GM23338 (cell line): Measurements from ENCODE around the gene DIAPH3. TPM values are rescaled to one million over a fixed set of nuclear protein-coding genes. Genes with fewer than 3 reads are reported as not detected.

Source experiments
- ATAC-seq: fragments of 200-7000 bp; cut with Tn5 transposase; 3 replicates; pipeline ENCODE4 v1.9.1; 2020
- DNase-seq: peaks from one replicate; pipeline ENCODE4 v3.0.0-alpha.2; 2015; ENCODE audit warnings: low spot score
- H2AFZ ChIP-seq: fragments of 200-600 bp; sonication (generic); 2 replicates; pipeline ENCODE4 v1.8.0; 2016; ENCODE audit warnings: antibody characterized with exemption, mild to moderate bottlenecking, moderate library complexity
- H3F3A ChIP-seq: fragments of 200-600 bp; sonication (generic); replicated peaks from 2 replicates; pipeline ENCODE4 v1.8.0; 2017; ENCODE audit warnings: antibody characterized with exemption, mixed run types, low read depth
- H3K27ac ChIP-seq: fragments of 200-600 bp; sonication (generic); 2 replicates; pipeline ENCODE4 v1.6.1; 2016; ENCODE audit warnings: low read depth
- H3K27me3 ChIP-seq: fragments of 200-600 bp; sonication (generic); 2 replicates; pipeline ENCODE4 v1.8.0; 2016; ENCODE audit warnings: mild to moderate bottlenecking, mixed run types, moderate library complexity; ENCODE audit not compliant: insufficient read depth
- H3K36me3 ChIP-seq: fragments of 200-600 bp; sonication (generic); 2 replicates; pipeline ENCODE4 v1.8.0; 2016; ENCODE audit warnings: mild to moderate bottlenecking; ENCODE audit not compliant: insufficient read depth
- H3K4me1 ChIP-seq: fragments of 200-600 bp; sonication (generic); 2 replicates; pipeline ENCODE4 v1.8.0; 2016; ENCODE audit warnings: mild to moderate bottlenecking, moderate library complexity; ENCODE audit not compliant: insufficient read depth
- H3K4me2 ChIP-seq: fragments of 200-600 bp; sonication (generic); 2 replicates; pipeline ENCODE4 v1.7.1; 2017; ENCODE audit warnings: mixed run types
- H3K4me3 ChIP-seq: fragments of 200-600 bp; sonication (generic); 2 replicates; pipeline ENCODE4 v1.6.1; 2016; ENCODE audit warnings: mixed run types
- H3K79me2 ChIP-seq: fragments of 200-600 bp; sonication (generic); replicated peaks from 2 replicates; pipeline ENCODE4 v1.8.0; 2017; ENCODE audit warnings: mild to moderate bottlenecking; ENCODE audit not compliant: insufficient read depth
- H3K9me2 ChIP-seq: fragments of 200-600 bp; sonication (generic); 2 replicates; pipeline ENCODE4 v1.8.0; 2017; ENCODE audit not compliant: insufficient read depth
- H4K20me1 ChIP-seq: fragments of 200-600 bp; sonication (generic); replicated peaks from 2 replicates; pipeline ENCODE4 v1.8.0; 2017; ENCODE audit warnings: mild to moderate bottlenecking; ENCODE audit not compliant: insufficient read depth
- H3K27ac Mint-ChIP-seq: 2 replicates; pipeline ENCODE4 v1.8.0; 2020; ENCODE audit warnings: inconsistent platforms, mild to moderate bottlenecking, moderate library complexity, mixed read lengths
- H3K27me3 Mint-ChIP-seq: 3 replicates; pipeline ENCODE4 v1.8.0; 2022; ENCODE audit warnings: low read depth, mild to moderate bottlenecking, moderate library complexity, mixed read lengths, inconsistent platforms; ENCODE audit not compliant: insufficient read depth, poor library complexity
- H3K36me3 Mint-ChIP-seq: 3 replicates; pipeline ENCODE4 v1.8.0; 2021; ENCODE audit warnings: low read depth, mild to moderate bottlenecking, inconsistent platforms, moderate library complexity, mixed read lengths
- H3K4me1 Mint-ChIP-seq: 3 replicates; pipeline ENCODE4 v1.8.0; 2020; ENCODE audit warnings: mild to moderate bottlenecking, inconsistent platforms, mixed read lengths
- H3K4me3 Mint-ChIP-seq: 3 replicates; pipeline ENCODE4 v1.8.0; 2021; ENCODE audit warnings: moderate library complexity, mild to moderate bottlenecking, inconsistent platforms, mixed read lengths
- H3K9me3 Mint-ChIP-seq: 3 replicates; pipeline ENCODE4 v1.8.0; 2020; ENCODE audit warnings: moderate library complexity, mild to moderate bottlenecking, inconsistent platforms, mixed read lengths
- CREB1 ChIP-seq: fragments of 250-450 bp; sonication (Bioruptor Pico); IDR thresholded peaks from 2 replicates; pipeline ENCODE4 v1.5.0; 2020; ENCODE audit warnings: low read depth, mild to moderate bottlenecking, moderate library complexity
- CTCF ChIP-seq, 2 experiments: fragments of 200-600 bp in 1 of 2; sonication (generic) in 1 of 2; conservative IDR thresholded peaks; 2 replicates each; pipeline versions ENCODE4 v1.5.1 to v1.6.1; 2016 to 2017; ENCODE audit warnings: antibody characterized with exemption in 2 of 2, low read depth in 2 of 2, mild to moderate bottlenecking in 2 of 2, moderate library complexity in 1 of 2
- EZH2 ChIP-seq: fragments of 200-600 bp; sonication (generic); IDR thresholded peaks from one replicate; pipeline ENCODE4 v1.8.0; 2017; ENCODE audit warnings: antibody characterized with exemption, mild to moderate bottlenecking, low read depth; ENCODE audit not compliant: unreplicated experiment
- EZH2phosphoT487 ChIP-seq: fragments of 200-600 bp; sonication (generic); IDR thresholded peaks from one replicate; pipeline ENCODE4 v1.8.1; 2018; ENCODE audit warnings: antibody characterized with exemption; ENCODE audit not compliant: unreplicated experiment
- JUNB ChIP-seq: IDR thresholded peaks from one replicate; pipeline ENCODE4 v1.6.1; 2016; ENCODE audit warnings: antibody characterized with exemption; ENCODE audit not compliant: unreplicated experiment
- NANOG ChIP-seq: IDR thresholded peaks from 2 replicates; pipeline ENCODE4 v1.6.1; 2016; ENCODE audit warnings: antibody characterized with exemption, borderline replicate concordance
- POLR2AphosphoS5 ChIP-seq: IDR thresholded peaks from 2 replicates; pipeline ENCODE4 v1.6.1; 2016; ENCODE audit warnings: antibody characterized with exemption, low read depth
- STAT1 ChIP-seq: IDR thresholded peaks from one replicate; pipeline ENCODE4 v1.6.1; 2016; ENCODE audit warnings: antibody characterized with exemption; ENCODE audit not compliant: unreplicated experiment
- ZNF114 ChIP-seq: fragments of 250-450 bp; sonication (Bioruptor Pico); IDR thresholded peaks from 2 replicates; pipeline ENCODE4 v1.5.0; 2020; ENCODE audit warnings: mild to moderate bottlenecking, moderate library complexity
- polyA plus RNA-seq: library from polyadenylated mRNA; unstranded; fragments of >200 nt; fragmentation: Nextera tagmentation; extraction: Ambion mirVana; gene quantifications from 2 replicates; pipeline ENCODE4 v1.2.1, GENCODE V29; 2016
- total RNA-seq: library from RNA; depleted of rRNA; stranded (reverse); fragments of >200 nt; shearing (Covaris generic); gene quantifications from 2 replicates; pipeline ENCODE4 v1.2.3, GENCODE V29; 2014
- TF ChIP-seq, protein P1 (sequence below): fragments of 250-450 bp; sonication (Bioruptor Pico); IDR thresholded peaks from 2 replicates; pipeline ENCODE4 v1.5.0; 2020; ENCODE audit warnings: mild to moderate bottlenecking, moderate library complexity
- TF ChIP-seq, protein P2 (sequence below): IDR thresholded peaks from 2 replicates; pipeline ENCODE4 v1.6.1; 2016; ENCODE audit warnings: antibody characterized with exemption

DIAPH3 gene
- total and polyA plus RNA-seq, 2 experiments from 2014 or later, result 23.4 to 30.2 TPM

- TF ChIP-seq STAT1, result no peak
Measured at GRCh38 chr13:59715611-59716010, 448.1 kb downstream of the DIAPH3 start (continued).

- no peak overlapping the region for H3K4me3 Mint-ChIP-seq
- no peaks in the 10 kb centered on the region for H3K27me3 Mint-ChIP-seq
- no peaks in the 10 kb centered on the region for H3K27me3 ChIP-seq
- H3K4me3 ChIP-seq, result no peak overlapping the region
- H3K27ac Mint-ChIP-seq, result no peak overlapping the region
- no peak overlapping the region for H3K4me2 ChIP-seq
- H3K4me1 Mint-ChIP-seq, result 0 out of 3 replicates have a peak, but pooled peaks cover 3% of the 10 kb centered on the region
- no peaks in the 10 kb centered on the region for H3K36me3 Mint-ChIP-seq
- no peaks in the 10 kb centered on the region for H3K4me1 ChIP-seq
- H3F3A ChIP-seq, result no peaks in the 10 kb centered on the region
- H3K27ac ChIP-seq, result no peak overlapping the region; the same call in 1 of the 2 replicates
- ATAC-seq (no peak), DNase-seq (no peak)
- TF ChIP-seq NANOG, result no peak
- no peaks in the 10 kb centered on the region; the same call in 2 of the 3 replicates for H3K9me3 Mint-ChIP-seq
- H3K9me2 ChIP-seq, result no peaks in the 10 kb centered on the region
- no peaks in the 10 kb centered on the region for H3K79me2 ChIP-seq
- no peak overlapping the region for H2AFZ ChIP-seq
- H4K20me1 ChIP-seq, result no peaks in the 10 kb centered on the region
- H3K36me3 ChIP-seq, result no peaks in the 10 kb centered on the region
Measured at GRCh38 chr13:59710996-59711701, 452.6 kb downstream of the DIAPH3 start.

- Histone ChIP-seq H3K27ac (no peak overlapping the region), H3K79me2 (no peaks in the 10 kb centered on the region), H3K27me3 (no peaks in the 10 kb centered on the region), H3K9me2 (no peaks in the 10 kb centered on the region), H3K36me3 (no peaks in the 10 kb centered on the region), H3K4me1 (no peaks in the 10 kb centered on the region), H4K20me1 (no peaks in the 10 kb centered on the region), H2AFZ (no peak overlapping the region), H3F3A (no peaks in the 10 kb centered on the region), H3K4me3 (no peak overlapping the region), H3K4me2 (no peak overlapping the region)
- ATAC-seq (no peak), DNase-seq (no peak)
- no peaks in the 10 kb centered on the region for H3K27me3 Mint-ChIP-seq
- 0 out of 3 replicates have a peak, but pooled peaks cover 3% of the 10 kb centered on the region for H3K4me1 Mint-ChIP-seq
- no peak for TF ChIP-seq POLR2AphosphoS5
- TF ChIP-seq EZH2, result no peak
- TF ChIP-seq CTCF (conservative IDR thresholded peaks at IDR 0.05; ENCODE audit: low read depth in 2 of 2), result no peak
- TF ChIP-seq NANOG, result no peak
- TF ChIP-seq, protein P1, sequence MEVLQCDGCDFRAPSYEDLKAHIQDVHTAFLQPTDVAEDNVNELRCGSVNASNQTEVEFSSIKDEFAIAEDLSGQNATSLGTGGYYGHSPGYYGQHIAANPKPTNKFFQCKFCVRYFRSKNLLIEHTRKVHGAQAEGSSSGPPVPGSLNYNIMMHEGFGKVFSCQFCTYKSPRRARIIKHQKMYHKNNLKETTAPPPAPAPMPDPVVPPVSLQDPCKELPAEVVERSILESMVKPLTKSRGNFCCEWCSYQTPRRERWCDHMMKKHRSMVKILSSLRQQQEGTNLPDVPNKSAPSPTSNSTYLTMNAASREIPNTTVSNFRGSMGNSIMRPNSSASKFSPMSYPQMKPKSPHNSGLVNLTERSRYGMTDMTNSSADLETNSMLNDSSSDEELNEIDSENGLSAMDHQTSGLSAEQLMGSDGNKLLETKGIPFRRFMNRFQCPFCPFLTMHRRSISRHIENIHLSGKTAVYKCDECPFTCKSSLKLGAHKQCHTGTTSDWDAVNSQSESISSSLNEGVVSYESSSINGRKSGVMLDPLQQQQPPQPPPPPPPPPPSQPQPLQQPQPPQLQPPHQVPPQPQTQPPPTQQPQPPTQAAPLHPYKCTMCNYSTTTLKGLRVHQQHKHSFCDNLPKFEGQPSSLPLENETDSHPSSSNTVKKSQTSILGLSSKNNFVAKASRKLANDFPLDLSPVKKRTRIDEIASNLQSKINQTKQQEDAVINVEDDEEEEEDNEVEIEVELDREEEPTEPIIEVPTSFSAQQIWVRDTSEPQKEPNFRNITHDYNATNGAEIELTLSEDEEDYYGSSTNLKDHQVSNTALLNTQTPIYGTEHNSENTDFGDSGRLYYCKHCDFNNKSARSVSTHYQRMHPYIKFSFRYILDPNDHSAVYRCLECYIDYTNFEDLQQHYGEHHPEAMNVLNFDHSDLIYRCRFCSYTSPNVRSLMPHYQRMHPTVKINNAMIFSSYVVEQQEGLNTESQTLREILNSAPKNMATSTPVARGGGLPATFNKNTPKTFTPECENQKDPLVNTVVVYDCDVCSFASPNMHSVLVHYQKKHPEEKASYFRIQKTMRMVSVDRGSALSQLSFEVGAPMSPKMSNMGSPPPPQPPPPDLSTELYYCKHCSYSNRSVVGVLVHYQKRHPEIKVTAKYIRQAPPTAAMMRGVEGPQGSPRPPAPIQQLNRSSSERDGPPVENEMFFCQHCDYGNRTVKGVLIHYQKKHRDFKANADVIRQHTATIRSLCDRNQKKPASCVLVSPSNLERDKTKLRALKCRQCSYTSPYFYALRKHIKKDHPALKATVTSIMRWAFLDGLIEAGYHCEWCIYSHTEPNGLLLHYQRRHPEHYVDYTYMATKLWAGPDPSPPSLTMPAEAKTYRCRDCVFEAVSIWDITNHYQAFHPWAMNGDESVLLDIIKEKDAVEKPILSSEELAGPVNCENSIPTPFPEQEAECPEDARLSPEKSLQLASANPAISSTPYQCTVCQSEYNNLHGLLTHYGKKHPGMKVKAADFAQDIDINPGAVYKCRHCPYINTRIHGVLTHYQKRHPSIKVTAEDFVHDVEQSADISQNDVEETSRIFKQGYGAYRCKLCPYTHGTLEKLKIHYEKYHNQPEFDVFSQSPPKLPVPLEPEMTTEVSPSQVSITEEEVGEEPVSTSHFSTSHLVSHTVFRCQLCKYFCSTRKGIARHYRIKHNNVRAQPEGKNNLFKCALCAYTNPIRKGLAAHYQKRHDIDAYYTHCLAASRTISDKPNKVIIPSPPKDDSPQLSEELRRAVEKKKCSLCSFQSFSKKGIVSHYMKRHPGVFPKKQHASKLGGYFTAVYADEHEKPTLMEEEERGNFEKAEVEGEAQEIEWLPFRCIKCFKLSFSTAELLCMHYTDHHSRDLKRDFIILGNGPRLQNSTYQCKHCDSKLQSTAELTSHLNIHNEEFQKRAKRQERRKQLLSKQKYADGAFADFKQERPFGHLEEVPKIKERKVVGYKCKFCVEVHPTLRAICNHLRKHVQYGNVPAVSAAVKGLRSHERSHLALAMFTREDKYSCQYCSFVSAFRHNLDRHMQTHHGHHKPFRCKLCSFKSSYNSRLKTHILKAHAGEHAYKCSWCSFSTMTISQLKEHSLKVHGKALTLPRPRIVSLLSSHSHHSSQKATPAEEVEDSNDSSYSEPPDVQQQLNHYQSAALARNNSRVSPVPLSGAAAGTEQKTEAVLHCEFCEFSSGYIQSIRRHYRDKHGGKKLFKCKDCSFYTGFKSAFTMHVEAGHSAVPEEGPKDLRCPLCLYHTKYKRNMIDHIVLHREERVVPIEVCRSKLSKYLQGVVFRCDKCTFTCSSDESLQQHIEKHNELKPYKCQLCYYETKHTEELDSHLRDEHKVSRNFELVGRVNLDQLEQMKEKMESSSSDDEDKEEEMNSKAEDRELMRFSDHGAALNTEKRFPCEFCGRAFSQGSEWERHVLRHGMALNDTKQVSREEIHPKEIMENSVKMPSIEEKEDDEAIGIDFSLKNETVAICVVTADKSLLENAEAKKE (CRISPR knock-in tag), result no peak
- TF ChIP-seq JUNB, result no peak
- no peak for TF ChIP-seq CREB1
- no peak for TF ChIP-seq EZH2phosphoT487
- no peak for TF ChIP-seq ZNF114 (CRISPR knock-in tag)
- TF ChIP-seq, protein P2, sequence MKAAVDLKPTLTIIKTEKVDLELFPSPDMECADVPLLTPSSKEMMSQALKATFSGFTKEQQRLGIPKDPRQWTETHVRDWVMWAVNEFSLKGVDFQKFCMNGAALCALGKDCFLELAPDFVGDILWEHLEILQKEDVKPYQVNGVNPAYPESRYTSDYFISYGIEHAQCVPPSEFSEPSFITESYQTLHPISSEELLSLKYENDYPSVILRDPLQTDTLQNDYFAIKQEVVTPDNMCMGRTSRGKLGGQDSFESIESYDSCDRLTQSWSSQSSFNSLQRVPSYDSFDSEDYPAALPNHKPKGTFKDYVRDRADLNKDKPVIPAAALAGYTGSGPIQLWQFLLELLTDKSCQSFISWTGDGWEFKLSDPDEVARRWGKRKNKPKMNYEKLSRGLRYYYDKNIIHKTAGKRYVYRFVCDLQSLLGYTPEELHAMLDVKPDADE, result no peak
- no peak for TF ChIP-seq STAT1
- H3K27ac Mint-ChIP-seq, result no peak overlapping the region
- H3K36me3 Mint-ChIP-seq, result no peaks in the 10 kb centered on the region
- no peak overlapping the region for H3K4me3 Mint-ChIP-seq
- H3K9me3 Mint-ChIP-seq, result no peaks in the 10 kb centered on the region; the same call in 2 of the 3 replicates
Measured at GRCh38 chr13:59710416-59710815, 453.3 kb downstream of the DIAPH3 start.
